ENCODE measurements around the gene WDR87. TPM values are rescaled to one million over a fixed set of nuclear protein-coding genes. Genes with fewer than 3 reads are reported as not detected.
A peak's percentile ranks its signal among the peaks of the same experiment; 100 is the strongest.

Gene WDR87
- not detected for total RNA-seq
- long read RNA-seq: 0 reads

GRCh38 chr19:37905946-37906868 is at the start of gene WDR87:
Gene WDR87 (minus strand): TSS chr19:37906594. CDS start chr19:37898239, 8,355 bp downstream.
- intact Hi-C loops (cut with DNase I): loop anchor here in 1 of 2 donors (5.0 kb wide), 1 partner anchor 96 kb away; no protein-coding TSS in a partner anchor
- DNase-seq (peak; percentile 26), ATAC-seq (peak; percentile 14 to 46)

DNA sequence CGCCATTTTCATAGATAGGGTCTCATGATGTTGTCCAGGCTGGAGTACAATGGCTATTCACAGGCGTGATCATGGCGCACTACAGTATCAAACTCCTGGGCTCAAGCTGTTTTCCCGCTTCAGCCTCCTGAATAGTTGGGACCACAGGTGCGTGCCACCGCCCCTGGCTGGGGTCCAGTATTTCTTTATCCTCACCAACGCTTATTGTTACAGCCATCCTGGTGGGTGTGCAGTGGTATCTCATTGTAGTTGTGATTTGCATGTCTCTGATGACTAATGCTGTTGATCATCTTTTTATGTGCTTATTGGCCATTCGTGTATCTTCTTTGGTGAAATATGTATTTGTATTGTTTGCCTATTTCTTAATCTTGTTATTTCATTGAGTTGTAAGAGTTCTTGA is 49.6 kb upstream of the WDR87 start:
- ATAC-seq (no peak), DNase-seq (no peak)
- intact Hi-C loops (cut with DNase I): no loop called here

DNA sequence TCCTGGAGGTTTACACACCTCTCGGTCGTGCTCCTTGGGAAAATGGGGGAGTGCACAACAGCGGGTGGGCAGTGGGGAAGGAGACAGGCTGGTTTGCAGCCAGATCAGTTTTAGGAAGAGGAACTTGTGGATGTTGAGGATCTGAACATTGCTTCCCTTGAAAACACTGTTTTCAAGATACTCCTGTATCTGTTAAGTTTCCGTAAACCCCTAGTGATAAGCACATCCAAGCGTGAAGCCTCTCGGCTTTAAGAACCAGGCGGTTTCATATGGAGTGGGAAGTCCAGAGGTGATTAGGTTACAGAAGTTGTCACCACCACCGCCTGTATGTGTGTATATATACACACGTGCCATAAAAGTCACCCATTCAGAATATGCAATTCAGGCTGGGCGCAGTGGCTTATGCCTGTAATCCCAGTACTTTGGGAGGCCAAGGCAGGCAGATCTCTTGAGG is 48.1 kb upstream of the WDR87 start:
- DNase-seq: no peak
- no peak for ATAC-seq
- intact Hi-C loops (cut with DNase I): no loop called here

GRCh38 chr19:37953918-37954303 is 47.5 kb upstream of the WDR87 start:
- ATAC-seq (no peak), DNase-seq (no peak)
- intact Hi-C loops (cut with DNase I): no loop called here

DNA sequence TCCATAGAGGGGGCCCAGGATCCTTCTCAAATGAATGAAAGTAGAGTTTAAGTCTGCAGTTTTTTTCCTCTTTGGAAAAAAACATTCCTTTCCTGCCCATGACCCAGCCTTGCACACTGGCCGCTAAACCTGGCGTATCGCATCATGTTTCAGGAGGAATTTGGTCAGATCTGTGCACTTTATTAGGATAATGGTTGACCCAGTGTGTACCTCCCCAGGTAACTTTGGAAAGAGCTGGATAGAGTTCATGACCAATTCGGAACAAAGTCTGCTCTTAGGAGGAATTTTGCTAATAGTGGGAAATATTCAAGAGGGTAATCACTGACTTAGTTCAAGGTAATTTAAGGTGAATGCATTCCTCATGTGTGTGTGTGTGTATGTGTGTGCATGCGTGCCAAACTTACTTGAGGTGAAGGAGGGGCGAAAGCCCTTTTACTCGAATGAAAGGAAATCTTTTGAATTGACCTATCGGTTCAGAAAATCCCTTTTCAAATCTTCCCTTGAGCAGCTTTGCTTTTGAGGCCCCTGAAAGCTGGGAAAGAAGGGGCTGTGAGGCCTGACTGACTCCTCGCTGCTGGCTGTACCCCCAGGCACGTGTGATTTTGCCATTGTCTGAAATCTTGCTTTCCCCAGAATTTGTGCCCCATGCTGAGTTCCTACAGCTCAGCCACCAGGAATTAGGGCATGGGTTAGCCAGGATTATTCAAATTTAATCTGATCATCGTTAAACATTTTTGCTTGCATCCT is 47.0 kb upstream of the WDR87 start:
- DNase-seq: no peak
- intact Hi-C loops (cut with DNase I): no loop called here
- no peak for ATAC-seq

- intact Hi-C loops (cut with DNase I): no loop called here
- ATAC-seq: peak in 1 of 2 donors; percentile 23
- no peak for DNase-seq
Observed at GRCh38 chr19:37951816-37952210, 45.4 kb upstream of the WDR87 start.

DNA sequence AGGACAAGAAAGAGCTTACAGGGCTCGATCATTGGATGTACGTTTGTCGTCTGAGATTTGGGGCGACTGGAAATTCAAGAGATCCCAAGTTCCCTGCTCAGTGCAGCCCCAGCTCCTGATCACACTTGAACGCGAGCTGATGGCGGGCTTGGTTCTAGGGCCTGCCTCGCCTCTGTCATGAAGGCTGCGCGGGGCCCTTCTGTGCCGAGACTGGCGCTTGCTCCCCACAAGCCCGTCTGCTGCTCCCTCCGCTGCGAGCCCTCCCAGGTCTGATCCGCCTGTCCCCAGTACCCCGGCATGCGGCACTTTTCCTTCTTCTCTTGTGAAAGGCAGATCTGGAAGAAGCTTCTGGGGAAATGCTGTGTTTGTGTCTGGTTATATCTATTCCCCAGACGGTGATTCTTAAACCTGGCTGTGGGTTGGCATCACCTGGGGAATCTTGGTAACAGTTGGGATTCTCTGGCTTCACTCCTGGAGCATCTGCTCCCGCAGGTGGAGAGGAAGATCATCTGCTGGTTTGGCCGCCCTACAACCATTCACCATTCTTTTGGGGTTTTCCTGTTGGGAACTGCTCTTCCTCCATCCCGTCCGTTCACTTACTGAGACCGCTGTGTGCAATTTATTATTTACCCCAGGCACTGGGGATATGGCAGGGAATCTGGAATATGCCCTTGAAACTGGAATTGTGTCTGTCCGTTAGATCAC is 44.2 kb upstream of the WDR87 start:
- intact Hi-C loops (cut with DNase I): no loop called here
- no peak for ATAC-seq
- no peak for DNase-seq

DNA sequence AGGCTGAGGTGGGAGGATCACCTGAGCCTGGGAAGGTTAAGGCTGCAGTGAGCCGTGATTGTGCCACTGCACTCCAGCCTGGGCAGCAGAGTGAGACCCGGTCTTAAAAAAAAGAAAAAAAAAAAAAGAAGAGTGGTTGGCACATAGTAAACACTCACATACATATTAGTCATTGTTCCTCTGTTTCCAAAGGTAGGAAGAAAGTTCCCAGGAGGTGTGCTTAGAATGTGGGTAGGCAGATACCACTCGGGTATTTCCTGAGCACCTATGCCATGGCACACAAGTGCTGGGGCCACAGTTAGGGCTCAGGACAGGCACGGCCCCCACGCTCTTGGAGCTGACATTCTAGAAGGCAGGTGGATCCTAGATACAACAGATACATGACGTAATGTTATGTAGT is 42.0 kb upstream of the WDR87 start:
- DNase-seq (no peak), ATAC-seq (no peak)
- intact Hi-C loops (cut with DNase I): no loop called here

DNA sequence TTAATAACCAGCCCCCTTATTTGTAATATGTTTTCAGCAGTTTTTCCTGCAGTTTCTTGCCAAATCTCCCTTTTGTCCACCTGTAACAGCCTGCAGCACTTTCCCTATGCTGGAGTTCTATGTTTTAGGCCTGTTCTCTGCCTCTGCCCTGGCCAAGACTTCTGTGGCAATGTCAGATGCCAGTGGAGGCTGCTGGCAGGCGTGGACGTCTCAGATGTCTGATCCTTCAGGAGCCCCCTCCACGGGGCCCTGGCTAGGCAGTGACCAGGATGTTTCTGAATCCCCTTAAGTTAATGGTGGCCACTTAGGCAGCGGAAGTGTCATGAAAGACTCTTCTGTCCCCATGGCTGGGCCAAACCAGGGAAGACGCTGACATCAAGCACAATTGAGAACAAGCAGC is 41.4 kb upstream of the WDR87 start:
- no peak for DNase-seq
- intact Hi-C loops (cut with DNase I): no loop called here
- ATAC-seq: no peak

DNA sequence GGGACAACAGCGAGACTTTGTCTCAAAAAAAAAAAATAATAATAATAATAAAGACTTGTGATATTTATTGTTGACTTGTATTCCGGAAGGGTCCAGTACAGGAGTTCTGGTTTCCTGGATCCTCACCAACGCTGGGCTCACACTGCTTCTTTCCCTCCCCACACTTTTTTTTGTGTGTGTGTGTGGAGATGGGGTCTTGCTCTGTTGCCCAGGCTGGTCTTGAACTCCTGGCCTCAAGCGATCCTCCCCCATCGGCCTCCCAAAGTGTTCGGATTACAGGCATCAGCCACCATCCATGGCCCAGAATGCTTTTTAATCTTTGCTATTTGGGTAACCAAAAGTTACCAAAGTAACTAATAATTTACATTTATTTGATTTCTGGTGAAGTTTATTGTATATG is 39.7 kb upstream of the WDR87 start:
- intact Hi-C loops (cut with DNase I): no loop called here
- no peak for DNase-seq
- ATAC-seq: no peak

GRCh38 chr19:37943480-37943879 is 37.1 kb upstream of the WDR87 start:
- intact Hi-C loops (cut with DNase I): no loop called here
- DNase-seq: no peak
- ATAC-seq: peak; percentile 86 to 94

DNA sequence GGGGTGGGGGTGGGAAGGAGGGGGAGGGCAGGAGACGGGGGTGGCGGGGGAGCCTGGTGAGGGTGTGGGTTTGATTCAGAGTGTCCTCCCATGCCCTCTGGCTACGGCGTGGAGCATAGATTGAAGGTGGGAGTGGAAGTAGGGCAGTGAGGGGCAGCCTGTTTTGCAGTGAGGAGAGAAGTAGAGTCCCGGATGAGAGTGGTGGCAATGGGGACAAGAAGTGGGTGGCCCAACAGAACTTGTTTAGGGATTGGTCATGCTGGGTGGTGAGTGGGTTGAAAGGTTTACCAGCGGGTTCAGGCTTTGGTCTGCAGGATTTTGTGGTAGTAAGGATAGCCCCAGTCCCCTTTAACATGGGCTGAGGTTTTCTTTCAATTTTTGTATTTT is 36.1 kb upstream of the WDR87 start:
- no peak for DNase-seq
- ATAC-seq: no peak
- intact Hi-C loops (cut with DNase I): no loop called here

DNA sequence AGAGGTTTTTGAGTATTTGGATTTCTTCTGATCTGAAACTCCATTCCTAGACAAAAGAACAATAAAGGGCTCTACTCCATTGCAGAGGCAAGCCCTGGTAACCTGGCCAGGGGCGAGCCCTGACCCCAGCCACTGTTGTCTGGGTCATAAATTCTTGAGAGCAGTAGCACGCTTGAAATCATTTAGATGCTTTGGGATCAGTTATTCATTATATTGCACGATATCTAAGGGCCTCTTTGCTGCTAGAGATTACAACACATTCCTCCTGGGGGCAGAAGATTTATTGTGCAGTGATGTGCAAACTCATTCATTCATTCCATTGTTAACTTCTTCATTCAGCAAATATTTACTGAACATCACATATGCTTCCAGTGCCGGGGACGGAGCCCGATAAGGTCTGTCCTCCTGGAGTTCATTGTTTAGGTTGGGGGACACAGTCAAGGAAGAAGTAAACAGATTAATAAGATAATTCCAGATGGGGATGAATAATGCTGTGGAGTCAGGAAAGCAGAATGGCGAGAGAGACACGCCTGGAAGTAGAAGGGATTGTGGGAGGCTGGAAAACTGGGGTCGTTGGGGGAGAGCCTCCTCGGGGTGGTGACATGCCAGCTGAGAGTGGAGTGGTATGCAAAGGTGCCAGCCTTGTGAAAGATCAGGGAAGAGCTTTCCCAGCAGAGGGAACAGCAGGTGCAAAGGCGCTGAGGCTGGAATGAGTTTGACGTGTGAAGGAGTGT is 35.6 kb upstream of the WDR87 start:
- no peak for DNase-seq
- intact Hi-C loops (cut with DNase I): no loop called here
- no peak for ATAC-seq

DNA sequence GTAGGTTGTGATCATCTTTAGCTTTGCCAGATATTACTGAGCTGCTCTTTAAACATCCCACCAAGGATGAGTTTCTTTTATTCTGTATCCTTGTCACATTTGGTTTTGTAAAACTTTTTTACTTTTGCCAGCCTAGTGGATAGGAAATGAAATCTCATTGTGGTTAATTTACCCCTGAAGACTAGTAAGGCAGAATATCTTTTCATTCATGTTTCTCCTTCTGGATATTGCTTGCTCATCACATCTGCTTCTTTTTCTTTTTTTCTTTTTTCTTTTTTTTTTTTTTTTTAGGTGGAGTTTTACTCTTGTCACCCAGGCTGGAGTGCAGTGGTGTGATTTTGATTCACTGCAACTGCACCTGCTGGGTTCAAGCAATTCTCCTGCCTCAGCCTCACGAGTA is 32.0 kb upstream of the WDR87 start:
- intact Hi-C loops (cut with DNase I): no loop called here
- no peak for ATAC-seq
- no peak for DNase-seq

DNA sequence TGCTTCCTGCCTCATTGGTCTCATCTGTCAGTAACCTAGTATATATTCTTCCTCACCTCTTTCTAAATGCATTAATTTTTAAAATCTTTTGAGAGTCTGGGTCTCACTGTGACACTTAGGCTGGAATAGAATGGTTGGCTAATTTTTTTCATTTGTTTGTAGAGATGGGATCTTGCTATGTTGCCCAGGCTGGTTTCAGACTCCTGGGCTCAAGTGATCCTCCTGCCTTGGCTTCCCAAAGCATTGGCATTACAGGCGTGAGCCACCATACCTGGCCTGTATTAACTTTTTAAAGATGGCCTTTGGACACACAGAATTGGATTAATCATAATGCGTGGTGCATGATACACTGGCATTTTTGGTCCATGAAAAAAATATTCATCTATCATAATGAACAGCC is 30.5 kb upstream of the WDR87 start:
- intact Hi-C loops (cut with DNase I): no loop called here
- DNase-seq: no peak
- ATAC-seq: no peak

- intact Hi-C loops (cut with DNase I): no loop called here
- DNase-seq: no peak
- ATAC-seq: no peak
Observed at GRCh38 chr19:37936166-37936565, 29.8 kb upstream of the WDR87 start.

- DNase-seq: no peak
- no peak for ATAC-seq
- intact Hi-C loops (cut with DNase I): no loop called here
Observed at GRCh38 chr19:37935341-37935740, 28.9 kb upstream of the WDR87 start.

- DNase-seq: peak; percentile 50
- peak; percentile 84 to 92 for ATAC-seq
- intact Hi-C loops (cut with DNase I): no loop called here
Observed at GRCh38 chr19:37933937-37934358, 27.6 kb upstream of the WDR87 start.

Data from left cardiac atrium (tissue), 4 donors.